Stimulated activated CD8-positive, alpha-beta memory T cell treated with anti-CD3 and anti-CD28 coated beads, Interleukin-15, amount 100 ng/mL, for 24 hours (primary cell): ENCODE measurements around the gene DRD5.
"Not testable (repeated sequence)": the region's sequence is repeated elsewhere in the genome, so short reads cannot be mapped to it uniquely, and the experiment has no call there.

ENCODE experiments used
- DNase-seq: peaks from one replicate; pipeline ENCODE4 v3.0.0-alpha.2; 2020; ENCODE audit warnings: low read depth

The DRD5 gene

DNA sequence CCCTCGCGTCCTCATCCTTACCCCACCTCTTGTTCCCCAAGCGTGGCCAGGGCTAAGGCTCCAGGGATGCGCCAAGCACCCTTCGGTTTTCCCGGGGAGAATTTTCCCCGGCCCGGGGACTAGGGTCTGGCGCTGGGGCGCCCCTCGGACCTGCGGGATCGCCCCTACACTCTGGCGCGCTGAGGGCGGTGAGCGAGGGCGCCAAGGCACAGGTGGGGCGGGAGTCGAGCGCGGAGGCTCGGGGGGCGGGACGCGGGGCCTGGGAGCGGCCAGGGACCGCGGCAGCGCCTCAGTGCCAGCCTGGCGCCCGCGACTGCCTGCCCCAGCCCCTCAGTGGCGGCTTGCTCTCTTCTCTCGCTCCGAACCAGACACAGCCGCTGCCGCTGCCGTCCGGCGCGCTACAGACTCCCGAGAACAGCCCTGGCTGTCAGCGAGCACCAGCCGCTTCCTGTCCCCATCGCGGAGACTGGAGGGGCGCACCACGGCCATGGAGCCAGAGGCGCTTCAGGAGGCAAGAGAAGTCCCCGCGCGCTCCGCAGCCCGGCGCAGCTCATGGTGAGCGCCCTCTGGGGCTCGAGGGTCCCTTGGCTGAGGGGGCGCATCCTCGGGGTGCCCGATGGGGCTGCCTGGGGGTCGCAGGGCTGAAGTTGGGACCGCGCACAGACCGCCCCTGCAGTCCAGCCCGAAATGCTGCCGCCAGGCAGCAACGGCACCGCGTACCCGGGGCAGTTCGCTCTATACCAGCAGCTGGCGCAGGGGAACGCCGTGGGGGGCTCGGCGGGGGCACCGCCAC lies at the start of gene DRD5:
TSS of gene DRD5 (plus strand) at position 292 of the 793 bp plus-strand sequence. CDS start at position 688, 396 bp downstream.
- no peak for DNase-seq

DNA sequence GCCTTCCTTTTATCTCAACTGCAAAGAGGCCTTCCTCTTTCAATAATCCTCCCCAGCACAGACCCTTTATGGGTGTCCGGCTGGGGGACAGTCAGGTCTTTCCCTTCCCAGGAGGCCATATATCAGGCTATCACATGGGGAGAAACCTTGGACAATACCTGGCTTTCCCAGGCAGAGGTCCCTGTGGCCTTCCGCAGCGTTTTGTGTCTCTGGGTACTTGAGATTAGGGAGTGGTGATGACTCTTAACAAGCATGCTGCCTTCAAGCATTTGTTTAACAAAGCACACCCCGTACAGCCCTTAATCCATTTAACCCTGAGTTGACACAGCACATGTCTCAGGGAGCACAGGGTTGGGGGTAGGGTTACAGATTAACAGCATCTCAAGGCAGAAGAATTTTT lies 49.2 kb upstream of the DRD5 start:
- not testable (repeated sequence) for DNase-seq

DNA sequence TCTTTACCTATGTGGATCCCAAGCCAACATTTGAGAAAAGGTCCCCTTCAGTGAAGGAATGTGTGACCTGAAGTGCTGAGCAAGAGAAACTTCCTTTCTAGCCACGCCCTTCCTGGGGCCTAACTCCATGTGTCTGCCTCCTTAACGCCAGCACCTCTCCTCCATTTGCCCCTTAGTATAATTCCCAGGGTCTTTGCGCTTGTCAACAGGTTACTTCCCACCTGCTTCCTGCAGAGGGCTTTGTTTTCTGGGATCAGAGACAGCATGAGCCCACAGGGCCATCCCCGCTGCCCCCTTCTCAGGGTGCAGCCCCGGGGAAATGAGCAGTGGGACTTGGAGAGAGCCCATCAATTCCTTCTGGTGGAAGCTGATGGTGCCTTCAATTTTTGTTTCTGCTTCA lies 45.9 kb upstream of the DRD5 start:
- no peak for DNase-seq

DNA sequence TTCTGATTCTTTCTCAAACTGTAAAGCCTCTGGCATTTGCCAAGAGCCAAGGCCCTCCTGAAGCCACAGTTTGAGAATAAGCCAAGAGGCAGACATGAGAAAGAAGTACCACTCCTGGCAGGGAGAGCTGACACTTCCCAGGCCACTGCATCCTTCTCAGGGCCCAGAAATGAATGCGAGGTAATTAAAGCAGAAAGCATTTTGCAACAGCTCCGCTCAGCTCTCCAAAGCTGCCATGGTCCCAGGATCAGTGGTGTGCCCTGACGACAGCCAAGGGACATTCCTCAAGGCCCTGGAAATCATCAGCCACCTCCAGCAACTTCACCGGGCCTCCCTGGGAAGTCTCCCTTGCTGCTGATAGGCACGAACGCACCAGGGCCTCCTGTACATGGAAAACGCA lies 44.2 kb upstream of the DRD5 start:
- DNase-seq, result not testable (repeated sequence)

DNA sequence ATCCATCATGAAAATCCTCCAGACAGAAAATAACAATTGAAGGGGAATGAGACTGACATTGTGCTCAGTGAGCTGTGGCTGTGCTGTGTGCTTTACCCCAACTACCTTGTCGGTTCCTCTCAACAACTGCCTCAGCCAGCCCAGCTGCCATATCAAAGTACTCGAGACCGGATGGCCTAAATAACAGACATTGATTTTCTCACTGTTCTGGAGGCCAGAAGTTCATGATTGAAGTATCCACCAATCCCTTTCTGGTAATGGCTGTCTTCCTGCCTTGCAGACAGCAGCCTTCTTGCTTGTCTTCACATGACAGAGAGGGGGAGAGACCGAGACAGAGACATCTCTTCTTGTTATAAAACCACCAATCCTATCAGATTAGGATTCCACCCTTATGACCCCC lies 37.6 kb upstream of the DRD5 start:
- DNase-seq, result not testable (repeated sequence)

DNA sequence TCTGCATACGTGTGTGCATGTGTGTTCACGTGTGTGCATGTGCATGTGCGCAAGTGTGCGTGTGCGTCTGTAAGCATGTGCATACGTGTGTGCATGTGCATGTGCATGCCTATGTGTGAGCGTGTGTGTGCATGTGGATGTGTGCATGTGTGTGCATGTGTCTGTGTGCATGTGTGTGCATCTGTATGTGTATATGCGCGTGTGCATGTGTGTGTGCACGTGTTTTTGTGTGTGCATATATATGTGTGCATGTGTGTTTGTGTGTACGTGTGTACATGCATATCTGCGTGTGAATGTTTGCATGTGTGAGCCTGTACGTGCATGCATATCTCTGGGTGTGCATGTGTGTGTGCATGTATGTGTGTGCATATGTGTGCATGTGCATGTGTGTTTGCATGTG lies 35.7 kb upstream of the DRD5 start:
- no peak for DNase-seq

DNA sequence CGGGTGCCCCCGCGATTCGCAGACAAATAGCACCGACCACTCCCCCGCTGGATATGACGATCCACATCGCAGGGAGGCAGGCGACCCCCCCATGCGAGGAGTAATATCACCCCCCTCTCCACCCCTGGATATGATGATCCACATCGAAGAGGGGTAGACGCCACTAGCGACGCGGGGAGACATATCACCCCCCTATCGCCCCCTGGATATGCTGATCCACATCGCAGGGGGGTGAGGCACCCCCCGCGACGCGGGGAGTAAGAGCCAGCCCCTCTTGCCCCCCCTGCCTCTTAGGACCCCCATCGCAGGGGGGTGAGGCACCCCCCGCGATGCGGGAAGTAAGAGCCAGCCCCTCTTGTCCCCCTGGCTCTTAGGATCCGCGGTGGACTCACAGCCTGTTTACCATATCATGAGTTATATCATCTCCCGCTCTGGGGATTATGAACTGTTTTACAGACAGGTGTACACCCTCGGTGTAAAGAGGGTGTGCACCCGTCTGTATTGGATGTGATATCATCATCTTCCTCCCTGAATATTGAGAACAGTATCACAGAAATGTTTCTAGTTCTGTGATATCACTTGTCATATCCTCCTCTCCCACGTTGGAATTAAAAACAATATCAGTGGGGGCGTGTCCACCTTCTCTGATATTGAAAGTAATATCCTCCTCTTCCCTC lies 22.7 kb upstream of the DRD5 start:
- no peak for DNase-seq

DNA sequence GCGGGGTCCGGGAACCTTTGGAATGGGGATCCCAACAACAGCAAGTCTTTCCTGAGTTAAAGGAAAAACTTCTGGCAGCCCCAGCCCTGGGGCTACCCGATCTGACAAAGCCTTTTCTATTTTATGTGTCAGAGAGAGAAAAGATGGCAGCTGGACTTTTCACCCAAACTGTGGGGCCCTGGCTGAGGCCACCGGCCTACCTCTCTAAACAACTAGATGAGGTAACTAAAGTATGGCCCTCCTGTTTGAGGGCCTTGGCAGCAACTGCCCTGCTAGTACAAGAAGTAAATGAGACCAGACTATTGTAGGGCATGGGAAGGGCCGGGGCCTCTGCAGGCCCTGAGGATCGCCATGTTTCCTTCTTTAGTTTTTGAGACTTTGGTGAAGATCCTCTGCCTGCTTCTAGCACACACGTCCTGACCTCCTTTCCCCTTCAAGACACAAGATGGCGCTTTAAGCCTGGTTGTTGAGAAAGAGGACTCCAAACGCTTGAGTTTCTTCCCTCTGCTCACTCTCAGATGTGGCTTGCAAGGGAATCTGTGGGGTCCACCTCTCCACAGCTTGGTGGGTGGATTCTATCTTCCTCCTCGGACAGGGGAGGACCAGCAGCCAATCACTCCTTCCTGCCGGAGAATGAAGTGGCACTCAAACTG lies 18.5 kb upstream of the DRD5 start:
- no peak for DNase-seq

DNA sequence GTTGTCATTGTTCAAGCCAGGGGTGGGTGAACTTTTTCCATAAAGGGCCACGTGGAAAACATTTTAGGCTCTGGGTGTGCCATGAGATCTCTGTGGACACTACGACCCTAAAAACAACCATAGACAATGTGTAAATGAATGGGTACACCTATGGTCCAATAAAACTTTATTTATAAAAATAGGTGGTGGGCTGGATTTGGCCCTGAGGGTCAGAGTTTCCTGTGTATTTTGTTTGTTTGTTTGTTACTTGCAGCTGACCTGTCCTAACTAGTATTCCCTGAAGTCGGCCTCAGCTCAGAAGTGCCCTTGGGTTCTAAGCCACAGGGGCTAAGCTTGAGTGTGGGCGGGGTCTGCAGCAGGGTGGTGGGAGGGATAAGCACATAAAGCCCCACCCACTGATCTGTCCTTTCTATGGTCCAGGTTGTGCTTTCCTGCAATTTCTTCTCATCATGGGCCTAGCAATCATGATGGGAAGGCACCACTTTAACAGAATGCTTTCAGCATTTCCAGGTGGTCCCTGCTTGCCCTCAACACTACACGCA lies 17.2 kb upstream of the DRD5 start:
- DNase-seq, result no peak

DNA sequence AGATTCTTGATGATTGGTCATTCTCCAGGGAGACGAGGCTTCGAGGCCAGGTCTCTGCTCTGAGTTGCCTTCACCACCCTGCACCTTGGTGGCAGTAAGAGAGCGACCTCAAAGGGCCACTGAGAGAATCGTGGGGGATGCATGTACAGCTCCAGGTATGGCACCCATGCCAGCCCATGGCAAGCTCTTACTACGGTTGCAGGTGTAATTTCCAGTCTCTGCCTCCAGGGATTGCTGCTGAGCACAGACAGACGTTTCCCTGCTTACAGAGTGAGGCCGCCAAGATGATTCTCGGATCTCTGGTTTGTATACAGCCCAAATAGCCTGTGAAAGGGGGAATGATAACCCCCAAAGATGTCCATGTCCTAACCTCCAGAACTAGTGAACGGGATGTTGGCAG lies 16.3 kb upstream of the DRD5 start:
- no peak for DNase-seq

DNA sequence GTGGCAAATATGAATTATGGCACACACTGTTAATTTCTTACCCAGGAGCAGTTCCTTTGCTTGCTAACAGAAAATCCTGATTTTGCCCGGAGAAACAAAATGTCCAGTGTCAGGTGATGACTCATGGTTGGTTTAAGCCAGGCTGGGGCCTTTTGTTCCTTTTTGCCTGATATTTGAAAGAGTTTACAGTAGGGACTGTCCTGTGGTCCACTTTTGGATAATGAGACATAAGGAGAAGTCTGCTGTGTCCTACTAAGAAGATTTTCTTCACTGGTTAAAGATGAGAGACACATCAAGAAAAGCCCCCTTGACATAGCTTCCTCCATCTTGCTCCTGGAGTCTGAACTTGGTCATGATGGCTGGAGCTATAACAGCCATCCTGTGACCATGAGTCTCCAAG lies 12.1 kb upstream of the DRD5 start:
- no peak for DNase-seq

DNA sequence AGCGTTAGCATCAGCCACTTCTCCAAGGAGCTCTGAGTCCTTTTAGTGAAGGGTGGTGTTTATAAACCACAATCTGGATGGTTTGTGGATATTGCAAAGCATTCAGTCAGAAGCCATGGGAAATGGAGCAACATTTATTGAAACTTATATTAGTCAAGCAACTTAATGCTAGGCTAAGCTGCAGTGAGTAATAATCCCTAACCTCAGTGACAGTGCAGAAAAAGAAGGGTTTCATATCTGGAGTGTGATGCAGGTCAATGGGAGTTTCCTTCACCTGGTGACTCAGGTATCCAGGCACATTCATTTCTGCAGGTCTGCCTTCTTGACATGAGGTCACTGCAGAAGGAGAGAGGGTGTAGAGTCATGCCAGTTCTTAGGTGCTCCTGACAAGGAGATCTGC lies 10.4 kb upstream of the DRD5 start:
- no peak for DNase-seq

DNA sequence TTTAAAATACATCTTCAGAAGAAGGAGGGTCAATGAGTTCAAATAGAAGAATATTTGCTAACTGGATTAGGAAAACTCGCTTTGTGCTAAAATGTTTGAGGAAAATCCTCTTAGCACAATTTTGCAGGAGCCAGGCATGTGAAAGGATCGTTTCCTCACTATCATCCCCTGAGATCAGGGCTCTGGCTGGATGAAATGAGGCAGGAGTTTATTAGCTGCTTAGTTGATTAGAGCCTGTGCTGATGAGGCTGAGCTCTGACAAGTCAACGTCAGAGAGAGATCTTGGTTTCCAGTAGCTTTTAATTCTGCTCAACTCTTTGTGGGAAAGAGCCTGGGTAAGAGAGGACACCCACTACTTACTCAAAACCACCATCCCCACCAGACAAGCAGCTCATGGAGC lies 8.0 kb upstream of the DRD5 start:
- DNase-seq, result no peak

DNA sequence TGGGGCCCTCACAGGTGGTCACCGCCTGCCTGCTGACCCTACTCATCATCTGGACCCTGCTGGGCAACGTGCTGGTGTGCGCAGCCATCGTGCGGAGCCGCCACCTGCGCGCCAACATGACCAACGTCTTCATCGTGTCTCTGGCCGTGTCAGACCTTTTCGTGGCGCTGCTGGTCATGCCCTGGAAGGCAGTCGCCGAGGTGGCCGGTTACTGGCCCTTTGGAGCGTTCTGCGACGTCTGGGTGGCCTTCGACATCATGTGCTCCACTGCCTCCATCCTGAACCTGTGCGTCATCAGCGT lies 652 bp downstream of the DRD5 start:
- DNase-seq, result no peak

DNA sequence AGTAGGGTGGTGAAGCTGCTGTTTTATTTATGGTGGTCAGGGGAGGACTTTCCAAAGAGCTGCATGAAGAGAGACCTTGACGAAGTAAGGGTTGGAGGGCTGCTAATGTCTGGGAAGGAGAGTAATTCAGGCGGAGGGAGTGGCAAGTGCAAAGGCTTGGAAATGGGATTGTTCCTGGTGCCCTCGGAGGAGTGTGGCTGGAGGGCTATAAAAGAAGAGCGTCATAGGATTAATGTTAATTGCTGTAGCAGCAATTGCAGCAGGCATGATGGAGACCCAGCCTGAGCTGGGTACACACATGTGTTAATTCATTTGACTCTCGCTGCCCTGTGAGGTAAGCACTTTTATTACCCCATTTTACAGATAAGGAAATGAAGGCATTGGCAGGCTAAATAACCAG lies 4.5 kb downstream of the DRD5 start:
- not testable (repeated sequence) for DNase-seq

DNA sequence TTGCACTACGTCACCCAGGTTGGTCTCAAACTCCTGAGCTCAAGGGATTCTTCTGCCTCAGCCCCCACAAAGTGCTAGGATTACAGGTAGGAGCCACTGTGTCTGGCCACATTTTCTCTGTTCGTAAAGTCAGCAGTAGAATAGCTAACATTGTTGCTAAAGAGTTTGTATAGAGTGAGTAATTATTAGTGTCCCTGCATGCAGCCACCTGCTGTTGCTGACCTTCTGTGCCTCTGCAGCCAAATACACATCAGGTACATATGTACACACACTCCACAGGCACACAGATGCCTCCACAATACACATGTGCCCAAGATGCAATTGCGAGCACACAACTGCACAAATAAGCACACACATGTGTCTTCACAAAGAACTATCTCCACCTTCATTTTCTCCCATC lies 10.9 kb downstream of the DRD5 start:
- DNase-seq, result no peak

DNA sequence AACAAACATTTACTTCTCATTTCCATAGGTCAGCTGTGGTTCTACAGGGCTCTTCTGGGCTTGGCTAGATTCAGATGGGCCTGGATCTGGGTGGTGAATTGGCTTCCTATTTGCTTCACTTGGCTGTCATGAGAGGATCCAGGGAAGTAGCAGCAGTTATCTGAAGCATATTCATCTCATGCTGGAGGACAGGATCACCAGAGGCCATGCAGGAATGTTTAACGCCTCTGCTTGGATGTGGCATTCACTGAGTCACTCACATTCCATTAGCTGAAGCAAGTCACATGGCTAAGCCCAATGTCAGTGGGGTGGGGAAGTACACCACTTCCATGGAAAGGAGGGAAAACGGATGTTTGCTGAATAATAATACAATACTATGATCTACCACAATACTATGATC lies 15.2 kb downstream of the DRD5 start:
- not testable (repeated sequence) for DNase-seq

DNA sequence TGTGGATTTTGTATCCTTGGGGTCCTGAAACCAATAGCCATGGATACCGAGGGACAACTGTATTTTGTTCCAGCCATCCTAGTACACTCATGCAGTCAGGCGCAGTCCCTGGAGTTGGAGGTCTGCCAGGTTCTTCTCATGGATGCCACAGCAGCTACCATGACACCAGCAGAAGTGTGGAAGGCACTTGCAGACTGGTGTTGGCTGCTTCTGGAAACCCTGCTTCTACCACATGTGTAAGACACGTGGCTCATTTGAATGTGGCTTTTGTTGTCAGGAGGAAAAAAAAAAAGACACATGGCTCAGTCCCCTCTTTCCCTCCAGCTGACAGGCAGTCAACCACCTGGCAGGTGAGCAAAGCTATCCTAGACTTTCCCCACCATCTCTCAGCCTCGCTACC lies 19.4 kb downstream of the DRD5 start:
- no peak for DNase-seq

DNA sequence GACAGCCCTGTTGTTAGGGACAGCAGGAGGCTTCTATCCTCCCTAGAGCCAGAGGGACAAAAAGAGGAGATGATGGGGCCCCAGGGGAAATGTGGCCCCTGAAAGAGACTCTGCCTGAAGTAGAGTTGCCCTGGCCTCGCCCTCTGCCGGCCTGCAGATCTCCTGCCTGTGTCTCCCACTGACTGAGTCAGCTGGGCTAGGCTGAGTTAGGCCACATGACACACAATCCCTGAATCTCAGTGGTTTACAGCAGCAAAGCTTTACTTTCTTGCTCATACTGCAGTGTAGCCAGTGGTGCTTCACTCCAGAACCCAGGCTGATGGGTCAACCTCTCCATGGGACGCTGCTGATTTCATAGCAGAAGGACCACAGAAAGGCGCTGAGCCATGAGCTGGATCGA lies 23.5 kb downstream of the DRD5 start:
- DNase-seq, result no peak

DNA sequence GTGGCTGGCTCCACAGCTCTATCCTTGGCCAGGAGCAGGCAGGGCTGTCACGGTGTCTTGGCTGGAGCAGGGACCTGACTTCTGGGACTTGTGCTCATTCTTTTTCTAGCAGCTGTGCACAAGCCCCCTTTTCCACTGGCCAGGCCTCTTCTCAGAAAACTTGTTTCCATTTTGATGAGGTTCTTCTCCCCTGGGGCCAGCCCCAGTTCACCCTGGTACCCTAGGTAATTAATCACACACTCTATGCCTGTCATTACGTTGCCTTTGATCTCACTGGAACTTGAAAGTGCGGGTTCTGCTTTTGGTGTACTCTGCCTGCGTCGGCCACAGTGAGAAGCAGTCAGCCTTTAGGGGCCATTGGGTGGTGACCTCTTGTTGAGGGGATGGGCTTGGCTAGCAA lies 26.6 kb downstream of the DRD5 start:
- DNase-seq, result no peak

DNA sequence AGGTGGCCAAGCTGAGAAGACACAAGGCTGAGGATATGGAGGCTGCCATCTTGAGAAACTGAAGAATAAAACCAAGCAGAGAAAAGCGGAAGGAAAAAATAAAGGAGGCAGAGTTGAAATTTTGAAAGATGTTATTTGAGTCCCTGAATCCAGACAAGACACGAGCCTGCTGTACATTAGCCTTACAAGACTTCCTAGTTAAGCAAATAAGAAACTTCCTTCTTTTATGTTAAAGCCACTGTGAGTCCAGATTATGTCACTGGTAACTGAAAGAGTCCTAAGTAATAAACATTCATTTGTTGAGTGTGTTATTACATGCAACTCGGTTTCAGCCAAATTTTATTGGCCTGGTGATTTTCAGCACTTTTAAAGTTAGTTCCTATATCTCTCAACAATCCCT lies 30.4 kb downstream of the DRD5 start:
- DNase-seq, result no peak

DNA sequence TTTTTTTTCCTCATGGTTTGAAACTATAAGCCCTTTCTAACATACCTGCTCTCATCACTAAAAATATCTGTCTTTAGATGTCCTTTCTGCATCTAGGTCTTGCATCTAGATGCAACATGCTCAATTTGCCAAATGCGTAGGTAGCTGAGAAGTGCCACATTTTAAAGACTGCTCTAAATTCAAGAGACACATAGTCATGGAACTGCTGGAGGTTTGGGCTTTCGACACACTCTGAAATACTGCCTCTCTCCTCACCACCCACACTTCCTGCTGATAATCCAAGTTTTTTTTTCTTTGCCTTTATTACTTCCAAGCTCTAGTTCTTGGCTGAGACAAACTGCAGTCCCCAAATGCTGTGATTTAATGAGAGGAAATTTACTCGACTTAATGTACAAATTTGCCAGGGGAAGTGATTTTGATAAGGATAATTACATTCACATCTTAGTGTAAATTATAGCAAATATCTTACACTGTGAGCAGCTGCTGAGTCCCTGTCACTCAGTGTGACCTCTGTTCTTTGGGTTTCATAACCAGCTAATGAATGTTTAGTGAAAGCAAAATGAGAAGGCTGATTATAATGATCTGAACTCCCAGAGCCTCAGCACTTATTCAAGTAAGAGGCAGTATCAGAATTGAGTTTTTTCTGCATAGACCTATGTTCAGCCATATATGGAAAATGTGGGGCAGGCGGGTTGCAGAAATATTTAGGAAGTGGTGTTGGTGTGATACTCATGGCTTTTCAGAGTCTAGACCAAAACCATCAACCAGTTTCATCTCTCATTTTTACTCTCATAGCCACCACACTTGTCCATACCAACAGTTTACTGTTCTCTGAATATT lies 31.3 kb downstream of the DRD5 start:
- no peak for DNase-seq
